Osteocyte (in vitro differentiated cells): ENCODE measurements around the gene DDX51. TPM values are rescaled to one million over a fixed set of nuclear protein-coding genes. Genes with fewer than 3 reads are reported as not detected.

Source experiments
- DNase-seq: peaks from one replicate; pipeline ENCODE4 v3.0.0; 2021; ENCODE audit warnings: mixed read lengths; ENCODE audit not compliant: unreplicated experiment; ENCODE audit errors: extremely low spot score
- H3K27ac Mint-ChIP-seq: one replicate; pipeline ENCODE4 v1.8.0; 2021; ENCODE audit warnings: mild to moderate bottlenecking, mixed read lengths; ENCODE audit not compliant: unreplicated experiment
- H3K27me3 Mint-ChIP-seq: one replicate; pipeline ENCODE4 v1.8.0; 2021; ENCODE audit warnings: mixed read lengths; ENCODE audit not compliant: unreplicated experiment
- H3K36me3 Mint-ChIP-seq: one replicate; pipeline ENCODE4 v1.8.0; 2021; ENCODE audit warnings: mixed read lengths; ENCODE audit not compliant: unreplicated experiment
- H3K4me1 Mint-ChIP-seq: one replicate; pipeline ENCODE4 v1.8.0; 2021; ENCODE audit warnings: mixed read lengths; ENCODE audit not compliant: unreplicated experiment
- H3K4me3 Mint-ChIP-seq: one replicate; pipeline ENCODE4 v1.8.0; 2021; ENCODE audit warnings: mild to moderate bottlenecking, moderate library complexity, mixed read lengths; ENCODE audit not compliant: unreplicated experiment
- H3K9me3 Mint-ChIP-seq: one replicate; pipeline ENCODE4 v1.8.0; 2021; ENCODE audit warnings: mixed read lengths; ENCODE audit not compliant: unreplicated experiment
- total RNA-seq: library from RNA; stranded (reverse); gene quantifications from 2 replicates; pipeline ENCODE4 v1.2.1, GENCODE V29; 2021
- TF ChIP-seq, protein P1 (sequence below): fragments of 200-600 bp; sonication (generic); IDR thresholded peaks from 2 replicates; pipeline ENCODE4 v1.5.0; 2021; ENCODE audit warnings: antibody characterized with exemption, mild to moderate bottlenecking, moderate library complexity

Gene DDX51
- total RNA-seq, 1 donor from 2014 or later: 17.7 TPM

DNA sequence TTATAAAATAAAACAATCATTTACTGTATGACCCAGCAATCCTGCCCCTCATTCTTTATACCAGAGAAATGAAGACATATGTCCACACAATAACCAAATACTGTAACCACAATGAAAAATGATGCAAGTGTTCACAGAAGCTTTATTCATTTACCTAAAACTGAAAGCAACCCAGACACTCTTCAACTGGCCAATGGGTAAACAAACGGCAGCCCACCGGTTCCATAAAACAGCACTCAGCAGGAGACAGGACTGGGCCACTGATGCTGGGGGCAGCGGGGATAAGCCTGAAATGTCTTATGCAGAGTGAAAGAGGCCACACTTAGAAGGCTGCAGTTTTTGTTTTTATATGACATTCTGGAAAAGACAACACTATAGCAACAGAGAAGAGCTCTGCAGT is 15.1 kb downstream of the DDX51 start:
- H3K4me1 Mint-ChIP-seq: no peaks in the 10 kb centered on the region
- peaks cover 8% of the 10 kb centered on the region for H3K9me3 Mint-ChIP-seq
- H3K27me3 Mint-ChIP-seq: no peaks in the 10 kb centered on the region
- H3K4me3 Mint-ChIP-seq: no peak overlapping the region
- peaks cover 52% of the 10 kb centered on the region for H3K36me3 Mint-ChIP-seq
- no peak for DNase-seq
- TF ChIP-seq, protein P1, sequence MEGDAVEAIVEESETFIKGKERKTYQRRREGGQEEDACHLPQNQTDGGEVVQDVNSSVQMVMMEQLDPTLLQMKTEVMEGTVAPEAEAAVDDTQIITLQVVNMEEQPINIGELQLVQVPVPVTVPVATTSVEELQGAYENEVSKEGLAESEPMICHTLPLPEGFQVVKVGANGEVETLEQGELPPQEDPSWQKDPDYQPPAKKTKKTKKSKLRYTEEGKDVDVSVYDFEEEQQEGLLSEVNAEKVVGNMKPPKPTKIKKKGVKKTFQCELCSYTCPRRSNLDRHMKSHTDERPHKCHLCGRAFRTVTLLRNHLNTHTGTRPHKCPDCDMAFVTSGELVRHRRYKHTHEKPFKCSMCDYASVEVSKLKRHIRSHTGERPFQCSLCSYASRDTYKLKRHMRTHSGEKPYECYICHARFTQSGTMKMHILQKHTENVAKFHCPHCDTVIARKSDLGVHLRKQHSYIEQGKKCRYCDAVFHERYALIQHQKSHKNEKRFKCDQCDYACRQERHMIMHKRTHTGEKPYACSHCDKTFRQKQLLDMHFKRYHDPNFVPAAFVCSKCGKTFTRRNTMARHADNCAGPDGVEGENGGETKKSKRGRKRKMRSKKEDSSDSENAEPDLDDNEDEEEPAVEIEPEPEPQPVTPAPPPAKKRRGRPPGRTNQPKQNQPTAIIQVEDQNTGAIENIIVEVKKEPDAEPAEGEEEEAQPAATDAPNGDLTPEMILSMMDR: no peak
- no peak overlapping the region for H3K27ac Mint-ChIP-seq

DNA sequence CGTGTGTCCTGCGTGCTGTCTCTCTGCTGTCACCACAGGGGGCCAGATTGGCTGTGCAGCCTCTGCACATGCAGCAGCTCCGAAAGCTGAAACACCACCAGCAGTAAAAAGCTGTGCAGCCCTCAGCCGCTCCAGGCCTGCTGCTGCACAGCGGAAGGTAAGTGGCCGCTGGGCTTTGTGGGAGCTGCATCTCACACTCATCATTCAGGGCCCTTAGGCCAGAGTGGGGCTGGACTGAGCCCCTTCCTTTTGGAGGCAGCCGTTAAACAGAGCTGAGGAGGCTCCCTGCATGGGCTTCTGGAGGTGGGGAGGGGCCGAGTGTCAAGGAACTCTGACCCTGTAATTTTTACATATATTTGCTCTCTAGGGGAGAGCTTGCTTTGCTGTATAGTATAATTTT is 17.1 kb downstream of the DDX51 start:
- Mint-ChIP-seq H3K9me3 (peaks cover 8% of the 10 kb centered on the region), H3K27me3 (no peaks in the 10 kb centered on the region), H3K4me3 (no peak overlapping the region), H3K4me1 (no peaks in the 10 kb centered on the region), H3K36me3 (peaks cover 59% of the 10 kb centered on the region), H3K27ac (no peak overlapping the region)
- DNase-seq: no peak
- TF ChIP-seq, protein P1: no peak

DNA sequence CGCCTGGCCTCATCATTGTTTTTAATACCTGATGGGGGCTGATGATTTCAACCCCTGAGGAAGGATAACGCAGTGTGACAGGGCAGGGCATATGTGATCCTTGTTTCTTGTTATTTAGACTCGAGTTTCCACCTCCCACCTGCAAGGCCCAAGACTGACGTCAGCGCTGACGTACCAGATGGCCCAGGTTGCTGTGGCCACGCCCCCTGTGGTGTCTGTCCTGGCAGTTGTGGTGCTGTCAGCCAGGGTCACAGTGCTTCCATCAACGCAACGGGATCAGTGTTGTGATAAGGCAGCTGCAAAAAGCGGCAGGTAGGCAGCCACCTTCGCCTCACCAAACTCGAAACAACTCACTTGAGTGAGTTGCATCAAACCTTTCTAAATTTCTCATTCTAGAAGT is 18.4 kb downstream of the DDX51 start:
- Mint-ChIP-seq H3K36me3 (peaks cover 57% of the 10 kb centered on the region), H3K4me3 (no peak overlapping the region), H3K27ac (no peak overlapping the region), H3K4me1 (no peaks in the 10 kb centered on the region), H3K9me3 (peaks cover 8% of the 10 kb centered on the region), H3K27me3 (no peaks in the 10 kb centered on the region)
- no peak for DNase-seq
- TF ChIP-seq, protein P1: no peak

DNA sequence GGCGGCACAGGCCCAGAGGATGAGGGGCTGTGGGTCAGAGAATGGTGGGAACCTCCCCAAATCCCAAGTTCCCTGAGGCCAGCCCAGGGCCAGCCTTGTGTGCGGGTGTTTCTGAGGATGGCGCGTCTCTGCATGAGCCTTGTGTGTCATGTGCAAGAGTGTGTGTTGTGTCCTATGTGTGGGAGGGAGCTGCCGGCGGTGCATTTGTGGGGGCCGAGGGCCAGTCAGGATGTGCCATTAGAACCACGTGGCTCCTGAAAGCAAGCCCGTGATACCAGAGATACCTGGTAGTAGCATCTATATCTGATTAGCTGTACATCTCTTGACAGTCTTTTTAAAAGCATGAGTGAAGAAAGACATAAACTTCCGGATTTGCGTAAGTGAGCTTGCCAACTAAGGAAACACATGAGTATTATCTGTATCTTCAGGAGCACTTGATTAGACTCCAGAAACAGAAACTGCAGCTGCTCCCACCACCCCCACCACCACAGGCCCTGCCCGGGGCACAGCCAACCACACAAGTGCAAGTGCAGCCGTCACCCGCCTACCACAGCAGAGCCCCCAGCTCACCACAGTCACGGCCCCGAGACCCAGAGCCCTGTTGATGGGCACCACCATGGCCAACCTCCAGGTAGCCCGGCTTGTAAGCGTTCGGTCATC is 19.2 kb downstream of the DDX51 start:
- no peaks in the 10 kb centered on the region for H3K27me3 Mint-ChIP-seq
- H3K27ac Mint-ChIP-seq: no peak overlapping the region
- H3K4me1 Mint-ChIP-seq: no peaks in the 10 kb centered on the region
- TF ChIP-seq, protein P1: no peak
- peaks cover 8% of the 10 kb centered on the region for H3K9me3 Mint-ChIP-seq
- H3K36me3 Mint-ChIP-seq: peaks cover 60% of the 10 kb centered on the region
- no peak for DNase-seq
- no peak overlapping the region for H3K4me3 Mint-ChIP-seq

DNA sequence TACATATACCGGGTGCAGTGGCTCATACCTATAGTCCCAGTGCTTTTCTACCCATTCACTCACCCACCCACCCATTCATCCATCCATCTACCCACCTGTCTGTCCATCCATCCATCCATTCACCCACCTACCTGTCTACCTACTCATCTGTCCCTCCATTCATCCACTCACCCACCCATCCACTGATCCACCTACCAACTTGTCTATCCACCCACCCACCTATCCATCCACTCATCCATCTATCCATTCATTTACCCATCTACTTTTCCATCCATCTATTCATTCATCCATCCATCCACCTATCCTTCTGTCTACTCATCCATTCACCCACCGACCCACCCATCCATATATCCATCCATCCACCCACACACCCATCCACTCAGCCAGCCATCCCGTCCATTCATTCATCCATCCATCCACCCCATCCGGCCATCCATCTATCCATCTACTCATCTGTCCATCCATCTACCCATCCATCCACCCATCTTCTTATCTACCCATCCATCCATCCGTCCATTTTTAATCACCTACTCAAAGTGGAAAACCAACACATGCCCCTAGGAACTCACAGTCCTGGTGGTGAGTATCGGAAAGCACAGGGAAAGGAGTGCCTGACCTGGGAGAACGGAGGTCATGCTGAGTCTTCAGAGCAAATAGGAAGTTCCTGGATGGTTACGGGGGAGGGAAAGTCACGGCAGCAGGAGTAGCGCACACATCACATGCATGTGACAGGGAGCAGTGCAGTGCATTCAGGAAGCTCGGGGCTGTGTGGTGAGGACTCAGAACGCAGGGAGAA is 20.0 kb downstream of the DDX51 start:
- Mint-ChIP-seq H3K9me3 (peaks cover 8% of the 10 kb centered on the region), H3K27ac (no peak overlapping the region), H3K27me3 (no peaks in the 10 kb centered on the region), H3K4me3 (no peak overlapping the region), H3K36me3 (peaks cover 57% of the 10 kb centered on the region), H3K4me1 (no peaks in the 10 kb centered on the region)
- TF ChIP-seq, protein P1: no peak
- DNase-seq: no peak
